HFFc6 (cell line): ENCODE measurements around the gene MANSC4. TPM values are rescaled to one million over a fixed set of nuclear protein-coding genes. Genes with fewer than 3 reads are reported as not detected.

Source experiments
- DNase-seq: peaks from one replicate; pipeline ENCODE4 v3.0.0-alpha.2; 2018
- H3K27ac Mint-ChIP-seq: 2 replicates; pipeline ENCODE4 v1.8.0; 2020; ENCODE audit warnings: mild to moderate bottlenecking, mixed read lengths
- H3K27me3 Mint-ChIP-seq: 2 replicates; pipeline ENCODE4 v1.8.0; 2021; ENCODE audit warnings: mild to moderate bottlenecking, moderate library complexity, mixed read lengths; ENCODE audit not compliant: insufficient read depth
- H3K36me3 Mint-ChIP-seq: 2 replicates; pipeline ENCODE4 v1.8.0; 2021; ENCODE audit warnings: low read depth, mixed read lengths
- H3K4me1 Mint-ChIP-seq: 2 replicates; pipeline ENCODE4 v1.8.0; 2020; ENCODE audit warnings: low read depth, mixed read lengths
- H3K4me3 Mint-ChIP-seq: 2 replicates; pipeline ENCODE4 v1.8.0; 2020; ENCODE audit warnings: mild to moderate bottlenecking, moderate library complexity, mixed read lengths
- H3K9me3 Mint-ChIP-seq: 2 replicates; pipeline ENCODE4 v1.8.0; 2020; ENCODE audit warnings: mild to moderate bottlenecking, mixed read lengths
- total RNA-seq, 6 experiments: library from RNA; stranded (reverse); fragmentation: NEBNext Ultra II Directional; extraction: Animal tissue kit (Norgen Biotek cat#: 25700); gene quantifications; 2 replicates in 1 of 6; 3 replicates in 5 of 6; pipeline ENCODE4 v1.2.3, GENCODE V29; 2021
- TF ChIP-seq, protein P1 (sequence below): fragments of 200-600 bp; sonication (generic); IDR thresholded peaks from 2 replicates; pipeline ENCODE4 v1.5.0; 2021; ENCODE audit warnings: antibody characterized with exemption, mild to moderate bottlenecking

MANSC4 gene
- total RNA-seq, 6 experiments from 2014 or later = not detected

DNA sequence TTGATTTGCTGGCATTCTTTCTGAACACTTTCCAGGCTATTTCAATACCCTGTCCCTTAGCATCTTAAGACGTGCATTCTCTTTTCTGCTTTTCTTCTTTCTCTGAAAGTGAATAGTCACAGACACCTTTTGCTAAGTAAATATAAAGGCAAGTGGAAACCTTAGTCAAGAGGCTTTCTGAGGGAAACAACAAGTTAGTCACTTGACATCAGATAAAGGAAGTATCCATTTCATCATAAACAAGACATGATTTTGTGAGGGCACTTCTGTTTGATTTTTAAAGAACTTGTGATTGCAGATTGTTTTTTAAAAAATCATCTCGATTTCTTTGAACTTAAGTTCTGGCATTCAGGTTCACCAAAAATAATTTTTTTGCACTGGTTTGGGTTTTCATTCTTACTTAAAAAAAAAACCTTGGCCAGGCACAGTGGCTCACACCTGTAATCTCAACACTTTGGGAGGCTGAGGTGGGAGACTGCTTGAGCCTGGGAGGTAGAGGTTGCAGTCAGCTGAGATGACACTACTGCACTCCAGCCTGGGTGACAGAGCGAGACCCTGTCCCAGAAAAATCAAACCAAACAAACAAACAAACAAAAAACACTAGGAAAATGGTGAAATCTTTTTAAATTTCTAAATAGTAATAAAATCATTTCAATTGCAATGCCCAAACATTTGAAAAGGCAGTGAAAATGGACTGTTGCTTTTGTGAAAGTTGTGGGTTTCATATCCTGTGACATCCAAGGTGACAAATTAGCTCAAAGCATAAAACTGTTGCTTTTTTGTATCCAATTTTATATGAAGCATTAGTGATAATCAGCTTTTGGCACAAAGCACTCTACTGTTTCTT is 8.3 kb downstream of the MANSC4 start:
- no peaks in the 10 kb centered on the region; the same call in none of the 2 replicates for H3K27me3 Mint-ChIP-seq
- H3K36me3 Mint-ChIP-seq = no peaks in the 10 kb centered on the region
- H3K4me1 Mint-ChIP-seq = peaks cover 47% of the 10 kb centered on the region
- no peak for DNase-seq
- TF ChIP-seq, protein P1, sequence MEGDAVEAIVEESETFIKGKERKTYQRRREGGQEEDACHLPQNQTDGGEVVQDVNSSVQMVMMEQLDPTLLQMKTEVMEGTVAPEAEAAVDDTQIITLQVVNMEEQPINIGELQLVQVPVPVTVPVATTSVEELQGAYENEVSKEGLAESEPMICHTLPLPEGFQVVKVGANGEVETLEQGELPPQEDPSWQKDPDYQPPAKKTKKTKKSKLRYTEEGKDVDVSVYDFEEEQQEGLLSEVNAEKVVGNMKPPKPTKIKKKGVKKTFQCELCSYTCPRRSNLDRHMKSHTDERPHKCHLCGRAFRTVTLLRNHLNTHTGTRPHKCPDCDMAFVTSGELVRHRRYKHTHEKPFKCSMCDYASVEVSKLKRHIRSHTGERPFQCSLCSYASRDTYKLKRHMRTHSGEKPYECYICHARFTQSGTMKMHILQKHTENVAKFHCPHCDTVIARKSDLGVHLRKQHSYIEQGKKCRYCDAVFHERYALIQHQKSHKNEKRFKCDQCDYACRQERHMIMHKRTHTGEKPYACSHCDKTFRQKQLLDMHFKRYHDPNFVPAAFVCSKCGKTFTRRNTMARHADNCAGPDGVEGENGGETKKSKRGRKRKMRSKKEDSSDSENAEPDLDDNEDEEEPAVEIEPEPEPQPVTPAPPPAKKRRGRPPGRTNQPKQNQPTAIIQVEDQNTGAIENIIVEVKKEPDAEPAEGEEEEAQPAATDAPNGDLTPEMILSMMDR = no peak
- H3K4me3 Mint-ChIP-seq = no peak overlapping the region
- no peak overlapping the region for H3K27ac Mint-ChIP-seq
- no peaks in the 10 kb centered on the region for H3K9me3 Mint-ChIP-seq

DNA sequence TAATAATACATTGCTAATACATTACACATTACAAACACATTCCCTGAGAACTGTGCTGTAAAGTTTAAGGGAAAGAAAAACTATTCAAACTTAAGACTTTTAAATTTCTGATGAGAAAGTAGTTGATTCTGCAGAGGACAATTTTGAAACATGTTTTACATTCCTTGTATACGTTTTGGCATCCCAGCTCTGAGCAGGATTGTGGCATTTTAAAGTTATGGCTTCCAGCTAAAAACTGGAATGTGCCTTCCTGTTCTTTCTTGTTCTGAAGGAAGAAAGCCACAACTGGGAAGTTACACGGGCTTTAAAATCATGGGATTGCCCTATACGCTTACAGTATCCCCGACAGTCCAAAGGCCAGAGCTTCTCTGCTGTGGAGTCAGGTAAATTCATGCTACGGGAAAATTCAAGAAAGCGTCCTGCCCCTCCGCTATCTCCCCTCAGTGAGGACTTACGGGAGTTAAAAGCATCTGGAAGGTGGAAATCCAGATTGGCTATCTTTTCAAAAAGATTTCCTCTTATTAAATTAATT is 10.8 kb downstream of the MANSC4 start:
- no peak for DNase-seq
- H3K27ac Mint-ChIP-seq = no peak overlapping the region; the same call in 1 of the 2 replicates

DNA sequence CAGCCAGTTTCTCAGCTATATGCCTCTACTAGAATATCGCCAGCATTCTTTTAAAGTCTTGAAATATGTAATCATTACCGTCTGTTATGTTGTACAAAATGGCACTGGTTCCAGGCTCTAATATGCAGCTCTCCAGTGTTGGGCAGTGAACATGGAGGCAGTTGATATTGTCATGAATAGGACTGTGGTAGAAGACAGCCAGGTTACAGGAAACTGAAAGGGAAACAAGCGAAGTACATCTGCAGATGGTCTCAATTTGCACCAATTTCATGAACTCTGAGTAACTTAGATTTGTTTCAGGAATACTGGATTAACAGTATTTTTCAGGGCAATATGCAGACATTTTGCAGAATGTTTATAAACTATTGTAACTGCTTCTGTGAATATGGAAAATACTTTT is 13.4 kb downstream of the MANSC4 start:
- peaks cover 24% of the 10 kb centered on the region for H3K4me1 Mint-ChIP-seq
- TF ChIP-seq, protein P1 = no peak
- H3K9me3 Mint-ChIP-seq = no peaks in the 10 kb centered on the region
- no peak overlapping the region for H3K4me3 Mint-ChIP-seq
- H3K27me3 Mint-ChIP-seq = no peaks in the 10 kb centered on the region; the same call in none of the 2 replicates
- H3K36me3 Mint-ChIP-seq = no peaks in the 10 kb centered on the region
- H3K27ac Mint-ChIP-seq = no peak overlapping the region
- DNase-seq = no peak

More for the DNA sequence above, 10.8 kb downstream of the MANSC4 start:
- Mint-ChIP-seq H3K4me1 (peaks cover 47% of the 10 kb centered on the region), H3K4me3 (no peak overlapping the region), H3K27me3 (no peaks in the 10 kb centered on the region; the same call in none of the 2 replicates), H3K36me3 (no peaks in the 10 kb centered on the region), H3K9me3 (no peaks in the 10 kb centered on the region)
- TF ChIP-seq, protein P1 = no peak

DNA sequence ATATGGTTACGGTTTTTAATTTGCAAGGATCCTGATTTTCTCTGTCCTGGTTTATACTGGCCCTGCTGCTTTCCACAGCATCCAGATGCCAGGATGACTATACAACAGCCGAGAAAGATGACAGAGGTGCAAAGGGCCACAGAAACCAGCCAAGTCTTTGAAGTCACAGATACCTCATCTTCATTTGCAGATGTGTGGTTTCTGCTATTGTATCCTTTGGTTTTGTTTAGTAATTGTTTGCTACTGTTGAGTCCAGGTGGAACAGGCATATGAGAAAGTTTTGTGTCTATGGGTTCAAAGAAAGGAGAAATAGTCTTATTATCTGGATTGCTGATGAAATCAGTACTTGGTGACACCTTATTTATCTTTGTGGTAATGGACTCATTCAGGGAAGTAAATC is 17.3 kb downstream of the MANSC4 start:
- Mint-ChIP-seq H3K4me3 (no peak overlapping the region), H3K27me3 (no peaks in the 10 kb centered on the region; the same call in 1 of the 2 replicates), H3K36me3 (no peaks in the 10 kb centered on the region), H3K4me1 (no peaks in the 10 kb centered on the region), H3K9me3 (no peaks in the 10 kb centered on the region), H3K27ac (no peak overlapping the region)
- TF ChIP-seq, protein P1 = no peak
- no peak for DNase-seq

DNA sequence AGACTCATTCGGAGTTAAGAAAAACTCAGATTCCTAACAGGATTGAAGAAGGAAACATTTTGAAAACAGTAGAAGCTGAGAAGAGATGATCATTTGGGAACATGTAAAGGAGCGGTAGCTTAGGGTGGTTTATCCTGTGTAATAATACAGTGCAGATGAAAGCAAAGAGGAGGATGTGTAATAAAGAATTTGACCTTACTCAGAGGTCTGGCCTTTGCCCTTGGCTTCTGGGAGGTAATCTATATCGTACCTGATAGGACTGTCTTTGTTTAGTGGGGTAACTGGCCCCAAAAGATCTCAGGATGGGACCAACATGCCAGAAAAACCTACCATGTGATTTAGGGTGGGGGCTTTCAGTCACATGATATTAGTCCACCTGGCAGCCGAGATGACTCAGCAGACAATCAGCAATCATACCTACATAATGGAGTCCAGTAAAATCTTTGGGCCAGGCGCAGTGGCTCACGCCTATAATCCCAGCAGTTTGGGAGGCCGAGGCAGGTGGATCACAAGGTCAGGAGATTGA is 23.3 kb downstream of the MANSC4 start:
- no peak for DNase-seq
- H3K27ac Mint-ChIP-seq = no peak overlapping the region
- no peaks in the 10 kb centered on the region for H3K27me3 Mint-ChIP-seq
- no peaks in the 10 kb centered on the region for H3K9me3 Mint-ChIP-seq
- TF ChIP-seq, protein P1 = no peak
- H3K4me3 Mint-ChIP-seq = no peak overlapping the region
- H3K36me3 Mint-ChIP-seq = peaks cover 15% of the 10 kb centered on the region
- H3K4me1 Mint-ChIP-seq = no peaks in the 10 kb centered on the region
